ENCODE data around the gene FOXM1.

FOXM1 gene

DNA sequence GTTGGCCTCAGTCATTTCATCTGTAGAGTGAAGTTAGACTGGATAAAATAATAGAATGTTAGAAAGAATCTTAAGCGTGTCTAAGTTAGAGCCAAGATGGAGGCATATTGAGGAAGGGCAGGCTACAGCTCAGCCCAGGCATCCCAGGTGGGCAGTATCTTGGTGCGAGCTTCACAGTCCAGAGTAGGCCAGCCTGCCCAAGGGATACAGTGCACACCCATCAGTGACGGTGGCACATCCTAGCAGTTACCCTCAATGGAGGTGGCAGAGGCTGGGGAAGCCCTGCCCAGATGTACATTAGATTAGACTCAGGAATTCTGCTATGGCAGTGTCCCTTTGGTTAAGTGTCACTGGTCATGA lies 35.2 kb upstream of the FOXM1 start:
- H3K4me2 ChIP-seq (ENCODE audit: low read length): no peak overlapping the region
- no peaks in the 10 kb centered on the region for H3K9me3 ChIP-seq (ENCODE audit: control insufficient read depth, insufficient read depth, low read length)
- H3F3A ChIP-seq (ENCODE audit: control insufficient read depth, insufficient read depth): no peaks in the 10 kb centered on the region
- TF ChIP-seq, protein P1, sequence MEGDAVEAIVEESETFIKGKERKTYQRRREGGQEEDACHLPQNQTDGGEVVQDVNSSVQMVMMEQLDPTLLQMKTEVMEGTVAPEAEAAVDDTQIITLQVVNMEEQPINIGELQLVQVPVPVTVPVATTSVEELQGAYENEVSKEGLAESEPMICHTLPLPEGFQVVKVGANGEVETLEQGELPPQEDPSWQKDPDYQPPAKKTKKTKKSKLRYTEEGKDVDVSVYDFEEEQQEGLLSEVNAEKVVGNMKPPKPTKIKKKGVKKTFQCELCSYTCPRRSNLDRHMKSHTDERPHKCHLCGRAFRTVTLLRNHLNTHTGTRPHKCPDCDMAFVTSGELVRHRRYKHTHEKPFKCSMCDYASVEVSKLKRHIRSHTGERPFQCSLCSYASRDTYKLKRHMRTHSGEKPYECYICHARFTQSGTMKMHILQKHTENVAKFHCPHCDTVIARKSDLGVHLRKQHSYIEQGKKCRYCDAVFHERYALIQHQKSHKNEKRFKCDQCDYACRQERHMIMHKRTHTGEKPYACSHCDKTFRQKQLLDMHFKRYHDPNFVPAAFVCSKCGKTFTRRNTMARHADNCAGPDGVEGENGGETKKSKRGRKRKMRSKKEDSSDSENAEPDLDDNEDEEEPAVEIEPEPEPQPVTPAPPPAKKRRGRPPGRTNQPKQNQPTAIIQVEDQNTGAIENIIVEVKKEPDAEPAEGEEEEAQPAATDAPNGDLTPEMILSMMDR (IDR thresholded peaks at IDR 0.05; ENCODE audit: low read depth, low read length, poor library complexity, severe bottlenecking): no peak
- TF ChIP-seq EZH2phosphoT487 (IDR thresholded peaks at IDR 0.05; ENCODE audit: borderline replicate concordance, low read length): no peak
- no peaks in the 10 kb centered on the region for H4K20me1 ChIP-seq (ENCODE audit: control insufficient read depth, insufficient read depth, low read depth, low read length)
- no peak overlapping the region for H3K4me3 ChIP-seq (ENCODE audit: low read length)
- H3K9me2 ChIP-seq (replicated peaks; ENCODE audit: control insufficient read depth, low read length): no peaks in the 10 kb centered on the region
- no peaks in the 10 kb centered on the region for H3K79me2 ChIP-seq (ENCODE audit: control insufficient read depth, low read length)
- H3K27ac ChIP-seq (ENCODE audit: low read depth, low read length): no peak overlapping the region
- 0 out of 2 replicates have a peak, but pooled peaks cover 4% of the 10 kb centered on the region for H3K36me3 ChIP-seq (ENCODE audit: control insufficient read depth, low read length)
- no peaks in the 10 kb centered on the region for H3K4me1 ChIP-seq (ENCODE audit: control insufficient read depth, low read length)
- H3K27me3 ChIP-seq (ENCODE audit: control insufficient read depth, low read length): no peaks in the 10 kb centered on the region

DNA sequence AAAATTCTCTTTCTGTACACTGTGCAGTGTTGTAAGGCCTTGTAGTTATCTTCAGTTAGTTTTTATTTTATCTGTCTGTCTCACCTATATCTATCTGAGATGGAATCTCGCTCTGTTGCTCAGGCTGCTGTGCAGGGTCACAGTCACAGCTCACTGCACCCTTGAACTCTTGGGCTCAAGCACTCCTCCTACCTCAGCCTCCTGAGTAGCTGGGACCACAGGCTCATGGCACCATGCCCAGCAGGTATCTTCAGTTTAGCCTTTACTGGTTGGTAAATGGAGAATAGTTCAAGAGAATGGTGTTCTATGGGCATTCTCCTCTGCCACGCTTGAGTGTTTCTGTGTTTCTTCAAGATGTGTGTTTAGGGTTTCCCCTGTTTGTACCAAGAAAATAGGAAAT lies 27.3 kb upstream of the FOXM1 start:
- TF ChIP-seq EZH2phosphoT487 (IDR thresholded peaks at IDR 0.05; ENCODE audit: borderline replicate concordance, low read length): no peak
- TF ChIP-seq, protein P1 (IDR thresholded peaks at IDR 0.05; ENCODE audit: low read depth, low read length, poor library complexity, severe bottlenecking): no peak
- Histone ChIP-seq H3K9me2 (replicated peaks; ENCODE audit: control insufficient read depth, low read length) (no peaks in the 10 kb centered on the region), H3K9me3 (ENCODE audit: control insufficient read depth, insufficient read depth, low read length) (no peaks in the 10 kb centered on the region), H3F3A (ENCODE audit: control insufficient read depth, insufficient read depth) (no peaks in the 10 kb centered on the region), H3K4me3 (ENCODE audit: low read length) (no peak overlapping the region), H3K36me3 (ENCODE audit: control insufficient read depth, low read length) (no peaks in the 10 kb centered on the region), H3K4me2 (ENCODE audit: low read length) (no peak overlapping the region), H3K27me3 (ENCODE audit: control insufficient read depth, low read length) (no peaks in the 10 kb centered on the region), H3K27ac (ENCODE audit: low read depth, low read length) (no peak overlapping the region), H3K79me2 (ENCODE audit: control insufficient read depth, low read length) (peaks cover 6% of the 10 kb centered on the region; the same call in 1 of the 2 replicates), H3K4me1 (ENCODE audit: control insufficient read depth, low read length) (peaks cover 8% of the 10 kb centered on the region), H4K20me1 (ENCODE audit: control insufficient read depth, insufficient read depth, low read depth, low read length) (no peaks in the 10 kb centered on the region)

DNA sequence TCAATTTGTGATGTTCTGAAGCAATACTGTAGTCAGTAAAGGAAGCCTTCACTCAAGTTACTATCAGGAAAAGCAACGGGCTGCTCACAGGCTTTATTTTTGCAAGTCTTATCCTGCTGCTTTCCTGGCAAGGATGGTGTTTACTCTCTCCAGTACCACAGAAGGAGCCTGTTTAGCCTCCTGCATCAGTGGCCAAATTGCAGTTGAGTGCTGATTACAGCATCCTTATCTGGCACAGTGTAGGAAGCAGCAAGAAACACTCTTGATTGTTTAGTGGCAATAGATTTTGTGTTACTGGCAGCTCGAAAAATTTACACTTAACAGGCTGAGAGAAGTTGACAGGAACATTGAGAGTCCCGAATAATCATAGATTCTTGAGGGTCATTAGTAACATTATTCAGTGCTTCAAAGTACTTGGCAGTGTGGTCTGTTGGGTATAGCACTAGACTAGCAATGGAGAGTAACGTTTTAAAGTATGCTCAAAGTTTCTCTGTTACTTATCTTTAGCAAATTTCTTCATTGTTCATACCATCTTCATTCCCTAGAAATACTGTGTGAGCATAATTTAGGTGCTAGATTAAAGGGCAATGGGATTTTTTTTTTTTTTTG lies 25.4 kb upstream of the FOXM1 start:
- Histone ChIP-seq H3K4me3 (ENCODE audit: low read length) (no peak overlapping the region), H3K27me3 (ENCODE audit: control insufficient read depth, low read length) (no peaks in the 10 kb centered on the region), H3K4me1 (ENCODE audit: control insufficient read depth, low read length) (peaks cover 8% of the 10 kb centered on the region), H3K4me2 (ENCODE audit: low read length) (no peak overlapping the region), H3K36me3 (ENCODE audit: control insufficient read depth, low read length) (no peaks in the 10 kb centered on the region), H3F3A (ENCODE audit: control insufficient read depth, insufficient read depth) (no peaks in the 10 kb centered on the region), H3K27ac (ENCODE audit: low read depth, low read length) (no peak overlapping the region), H3K9me2 (replicated peaks; ENCODE audit: control insufficient read depth, low read length) (no peaks in the 10 kb centered on the region), H3K79me2 (ENCODE audit: control insufficient read depth, low read length) (peaks cover 6% of the 10 kb centered on the region; the same call in 1 of the 2 replicates), H4K20me1 (ENCODE audit: control insufficient read depth, insufficient read depth, low read depth, low read length) (no peaks in the 10 kb centered on the region), H3K9me3 (ENCODE audit: control insufficient read depth, insufficient read depth, low read length) (no peaks in the 10 kb centered on the region)
- no peak for TF ChIP-seq EZH2phosphoT487 (IDR thresholded peaks at IDR 0.05; ENCODE audit: borderline replicate concordance, low read length)
- TF ChIP-seq, protein P1 (IDR thresholded peaks at IDR 0.05; ENCODE audit: low read depth, low read length, poor library complexity, severe bottlenecking): no peak
